Liver (tissue), 3 donors: ENCODE data around the gene FAM149B1.

Experiments used
- ATF3 ChIP-seq: IDR thresholded peaks from 2 replicates; pipeline ENCODE4 v1.6.1; 2016; ENCODE audit warnings: antibody characterized with exemption
- CTCF ChIP-seq: fragments of 150-350 bp; IDR thresholded peaks from 2 replicates; pipeline ENCODE4 v1.5.1; 2017; ENCODE audit warnings: improper control_type of control experiment, low read depth, low read length; ENCODE audit not compliant: missing input control
- EGR1 ChIP-seq, 2 donors: IDR thresholded peaks; 2 replicates each; pipeline ENCODE4 v1.6.1; 2016 to 2018; ENCODE audit warnings: antibody characterized with exemption in 2 of 2, low read depth in 2 of 2
- FOXA1 ChIP-seq: IDR thresholded peaks from 2 replicates; pipeline ENCODE4 v1.6.1; 2016; ENCODE audit warnings: antibody characterized with exemption
- JUND ChIP-seq, 2 donors: IDR thresholded peaks; 2 replicates each; pipeline ENCODE4 v1.6.1; 2016; ENCODE audit warnings: antibody characterized with exemption in 2 of 2
- TAF1 ChIP-seq: conservative IDR thresholded peaks from 2 replicates; pipeline ENCODE4 v1.6.1; 2016; ENCODE audit warnings: antibody characterized with exemption, mild to moderate bottlenecking
- YY1 ChIP-seq: IDR thresholded peaks from 2 replicates; pipeline ENCODE4 v1.6.1; 2016; ENCODE audit warnings: antibody characterized with exemption, mild to moderate bottlenecking
- ZBTB33 ChIP-seq: IDR thresholded peaks from 2 replicates; pipeline ENCODE4 v1.6.1; 2016; ENCODE audit warnings: antibody characterized with exemption
- donor health status: healthy.
- donor health status: healthy.

GRCh38 chr10:73169320-73169719 is 1.4 kb downstream of the FAM149B1 start:
- TF ChIP-seq CTCF (no peak), JUND (IDR thresholded peaks at IDR 0.05) (no peak), ZBTB33 (no peak), FOXA1 (no peak), YY1 (no peak), TAF1 (no peak), EGR1 (IDR thresholded peaks at IDR 0.05; ENCODE audit: low read depth in 2 of 2) (no peak), ATF3 (no peak)
